ENCODE results near the gene CTNND2.

The CTNND2 gene

DNA sequence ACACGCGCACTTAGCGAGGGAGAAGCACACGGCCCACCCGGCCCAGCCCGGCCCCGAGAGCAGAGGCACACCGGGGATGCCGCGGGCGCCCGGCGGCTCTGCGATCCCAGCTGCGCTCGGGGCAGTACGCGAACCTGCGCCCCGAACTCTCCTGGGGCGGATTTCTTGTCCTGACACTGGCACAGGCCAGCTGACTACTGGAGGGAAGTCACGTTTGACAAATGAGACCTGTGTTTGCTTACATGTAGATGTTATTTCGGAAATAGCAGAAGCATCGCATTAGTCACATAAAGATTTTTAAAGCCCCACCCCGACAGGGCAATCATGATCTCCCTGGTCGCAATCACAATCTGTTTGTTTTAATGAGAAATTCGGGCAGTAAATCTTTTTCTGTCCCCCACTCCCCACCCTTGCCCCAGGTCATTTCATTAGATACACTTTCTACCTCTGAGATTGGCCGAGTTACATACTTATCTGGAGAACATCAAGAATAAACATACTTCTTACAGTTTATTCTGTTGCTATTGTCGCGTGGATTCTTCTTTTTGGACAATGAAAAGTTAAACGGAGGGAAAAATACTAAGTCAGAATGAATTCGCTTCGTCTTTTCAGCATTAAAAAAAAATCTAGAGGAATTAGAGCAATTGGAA, 518.9 kb downstream of the CTNND2 start:
- DNase-seq (ENCODE audit: low read depth in 2 of 2) = no peak

DNA sequence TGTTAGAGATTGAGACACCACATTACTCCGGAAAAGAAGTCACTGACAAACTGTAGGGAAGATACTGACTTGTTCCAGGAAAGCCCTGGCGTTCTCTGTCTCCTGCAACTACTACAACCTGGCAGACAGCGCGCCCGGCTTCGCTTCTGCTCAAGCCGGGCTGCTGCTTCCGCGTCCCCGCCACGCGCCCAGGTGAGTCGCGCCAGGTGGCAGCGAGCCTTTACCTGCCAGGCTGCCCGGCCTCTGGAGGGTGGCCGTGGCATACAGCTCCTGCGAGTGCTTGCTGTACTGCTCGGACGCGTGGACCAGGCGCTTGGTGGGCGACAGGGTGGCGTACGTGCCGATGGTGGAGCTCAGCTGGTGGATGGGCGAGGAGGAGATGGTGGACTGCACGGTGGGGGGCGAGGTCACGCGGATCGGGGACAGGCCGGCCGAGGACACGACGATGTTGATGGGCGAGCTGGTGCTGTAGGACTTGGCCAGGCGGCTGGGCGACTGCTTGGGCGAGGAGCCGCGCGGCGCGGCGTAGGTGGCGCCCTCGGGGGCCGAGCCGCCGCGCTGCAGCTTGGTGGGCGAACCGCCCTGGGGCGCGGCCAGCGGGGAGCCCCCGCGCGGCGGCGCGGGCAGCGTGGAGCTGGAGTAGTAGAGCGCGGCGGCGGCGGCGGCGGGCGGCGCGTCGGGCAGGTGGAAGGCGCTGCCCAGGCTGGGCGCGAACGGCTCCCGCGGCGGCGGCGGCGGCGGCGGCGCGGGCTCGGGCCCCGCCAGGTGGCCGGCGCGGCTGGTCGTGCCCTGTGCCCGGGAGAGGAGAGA, 519.6 kb downstream of the CTNND2 start:
- DNase-seq (ENCODE audit: low read depth in 2 of 2) = no peak

DNA sequence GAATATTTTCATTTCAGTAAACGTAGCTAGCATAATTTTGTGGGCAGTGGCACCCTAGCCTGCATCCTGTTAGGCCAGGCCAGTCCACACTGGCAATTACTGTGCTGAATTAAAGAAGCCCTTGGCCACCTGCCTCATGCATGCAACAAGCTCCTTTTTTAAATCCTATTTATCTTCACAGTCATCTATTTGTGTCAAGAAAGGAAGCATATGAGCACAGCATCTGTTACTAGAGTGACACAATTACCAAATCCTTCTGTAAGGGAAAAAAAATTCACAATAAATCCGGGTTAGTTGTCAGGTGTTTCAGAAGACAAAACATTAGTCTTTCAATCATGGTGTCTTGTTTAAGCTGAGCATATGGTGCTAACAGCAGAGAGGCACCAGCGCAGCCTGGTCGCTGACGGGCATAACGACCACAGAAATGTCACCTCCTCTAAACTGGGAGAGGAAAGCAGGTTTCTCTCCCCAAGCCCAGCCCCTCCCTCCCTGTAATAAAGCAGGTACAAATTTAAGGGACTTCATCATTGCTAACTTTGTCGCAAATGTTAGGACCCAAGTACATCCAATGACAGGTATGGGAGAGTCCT, 520.6 kb downstream of the CTNND2 start:
- no peak for DNase-seq (ENCODE audit: low read depth in 2 of 2)

DNA sequence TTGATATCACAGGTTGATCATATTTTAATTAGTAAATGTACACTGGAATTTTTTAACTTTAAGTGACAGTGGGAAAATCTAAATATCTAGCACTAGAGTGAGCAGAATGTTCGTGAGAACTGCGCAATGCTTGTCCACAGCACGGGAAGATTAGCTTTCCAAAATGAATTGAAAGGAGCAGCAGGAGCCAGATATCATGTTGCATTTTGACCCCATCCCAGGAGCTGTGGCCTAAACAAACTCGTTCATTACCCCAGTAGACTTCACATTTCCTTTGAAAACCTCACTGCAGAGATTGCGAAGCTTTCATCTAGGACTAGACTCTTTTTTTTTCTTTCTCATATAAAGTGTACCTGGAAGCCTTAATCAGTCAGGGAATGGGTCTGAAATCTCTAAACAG, 525.8 kb downstream of the CTNND2 start:
- DNase-seq (ENCODE audit: low read depth in 2 of 2) = no peak

DNA sequence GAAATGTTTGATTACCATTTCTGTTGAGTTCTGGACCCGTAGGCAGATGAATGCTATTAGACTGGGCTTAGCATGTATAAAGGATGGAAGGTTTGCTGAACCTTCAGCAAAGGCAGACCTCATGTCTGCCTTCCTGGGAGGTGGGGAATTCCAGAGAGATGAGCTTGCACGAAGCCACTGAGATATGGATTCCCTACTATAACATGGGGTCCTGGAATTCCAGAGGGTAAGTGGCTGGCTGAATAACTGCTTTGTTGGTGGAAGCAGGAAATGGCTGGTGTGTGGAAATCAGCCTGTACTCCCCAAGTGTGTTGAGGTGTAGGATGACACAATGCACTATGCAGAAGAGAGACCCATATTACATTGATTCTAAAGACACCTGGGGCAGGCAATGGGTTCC, 526.4 kb downstream of the CTNND2 start:
- DNase-seq (ENCODE audit: low read depth in 2 of 2) = no peak

DNA sequence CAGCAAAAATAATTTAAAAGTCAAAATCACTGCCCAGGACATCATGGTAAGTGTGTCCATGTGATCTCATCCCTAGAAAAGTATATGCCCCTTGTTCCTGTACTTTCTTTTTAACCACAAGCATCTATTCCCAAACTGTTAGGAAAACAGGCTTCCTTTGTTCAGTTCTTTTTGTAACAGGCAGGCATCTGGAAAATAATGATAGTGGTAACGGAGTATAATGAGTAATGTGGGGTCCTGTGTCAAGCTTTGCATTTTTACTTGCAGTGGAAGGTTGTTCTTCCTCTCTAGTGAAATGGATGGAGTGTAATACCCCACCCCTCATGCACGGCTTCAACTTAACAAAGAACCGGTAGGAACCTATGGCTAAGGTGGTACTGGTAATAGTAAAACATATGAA, 532.1 kb downstream of the CTNND2 start:
- no peak for DNase-seq (ENCODE audit: low read depth in 2 of 2)

DNA sequence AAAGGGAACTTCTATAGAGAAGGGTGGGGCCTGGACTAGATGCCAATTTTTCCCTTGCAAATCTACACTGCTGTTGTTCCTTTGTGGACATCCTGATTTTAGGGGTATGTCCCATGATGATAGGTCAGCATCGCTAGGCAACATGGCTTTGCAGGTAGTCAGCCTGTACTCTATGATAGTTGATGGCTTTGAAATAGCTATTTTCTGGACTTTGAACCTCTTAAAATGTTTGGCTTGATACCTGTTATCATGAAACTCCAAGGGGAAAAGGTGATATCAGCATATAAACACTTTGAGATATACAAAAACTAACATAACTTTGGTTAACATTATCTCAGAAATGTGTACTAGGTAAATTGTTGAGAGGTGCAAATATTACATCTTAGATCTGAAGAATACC, 533.2 kb downstream of the CTNND2 start:
- DNase-seq (ENCODE audit: low read depth in 2 of 2) = no peak

DNA sequence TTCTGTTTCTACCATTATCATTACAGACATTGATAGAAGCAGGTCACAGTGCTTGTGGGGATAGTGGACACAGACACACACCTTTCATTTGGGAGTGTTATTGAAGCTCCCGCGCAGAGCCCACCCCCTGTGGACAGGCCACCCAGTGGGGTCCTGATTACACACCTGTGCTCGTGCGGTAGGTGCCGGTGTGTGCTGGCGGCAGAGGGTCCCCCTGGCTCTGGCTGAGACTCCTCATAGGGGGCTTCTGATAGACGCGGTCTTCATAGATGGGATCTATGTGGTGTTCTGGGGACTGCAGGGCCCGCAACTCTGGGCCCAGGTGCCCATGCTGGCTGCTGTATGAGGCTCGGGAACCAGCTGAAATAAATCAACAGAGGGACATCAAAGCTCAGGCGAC, 539.7 kb downstream of the CTNND2 start:
- DNase-seq (ENCODE audit: low read depth in 2 of 2) = no peak

DNA sequence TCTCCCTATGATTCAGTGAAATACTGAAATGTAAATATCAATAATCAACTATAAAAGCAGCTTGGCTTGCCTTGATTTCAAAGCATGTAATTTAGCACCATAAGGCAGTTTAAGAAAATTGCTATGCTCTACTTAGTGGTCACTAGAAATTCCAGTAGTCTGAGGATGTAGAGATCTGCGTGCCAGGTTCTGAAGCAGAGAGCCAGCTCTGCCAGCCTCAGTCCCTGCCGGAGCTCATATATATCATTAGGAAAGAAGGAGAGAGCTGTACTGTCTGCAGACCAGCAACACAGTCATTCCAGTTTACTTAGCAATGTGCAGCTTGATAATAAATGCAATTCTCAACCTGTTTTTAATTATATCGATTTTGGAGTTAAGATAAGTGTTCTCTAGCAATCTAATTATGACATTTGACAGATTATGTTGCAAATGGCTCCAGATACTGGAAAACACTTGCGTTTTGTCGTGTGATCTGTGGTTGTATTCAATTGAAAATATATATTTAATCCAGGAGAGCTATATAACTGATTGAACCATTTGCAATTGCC, 540.5 kb downstream of the CTNND2 start:
- DNase-seq (ENCODE audit: low read depth in 2 of 2) = no peak

DNA sequence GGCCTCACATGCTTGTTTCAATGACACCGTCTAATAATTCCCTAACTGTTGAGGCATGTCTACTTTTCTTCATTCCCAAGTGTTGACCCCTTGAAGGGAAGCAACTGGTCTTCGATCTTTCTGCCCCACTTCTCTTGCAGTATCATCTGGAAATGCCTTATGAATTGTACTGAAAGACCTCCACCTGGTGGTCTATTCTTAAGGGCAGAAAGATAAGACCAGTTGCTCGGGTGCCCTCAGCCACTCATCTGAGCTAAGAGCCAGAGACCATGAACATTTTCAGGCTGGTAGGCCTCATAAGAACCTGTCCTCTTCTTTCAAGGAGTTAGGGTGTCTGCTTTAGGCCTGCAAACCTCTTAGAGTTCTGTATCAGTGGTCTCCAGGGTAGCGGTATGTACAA, 542.5 kb downstream of the CTNND2 start:
- DNase-seq (ENCODE audit: low read depth in 2 of 2) = no peak

DNA sequence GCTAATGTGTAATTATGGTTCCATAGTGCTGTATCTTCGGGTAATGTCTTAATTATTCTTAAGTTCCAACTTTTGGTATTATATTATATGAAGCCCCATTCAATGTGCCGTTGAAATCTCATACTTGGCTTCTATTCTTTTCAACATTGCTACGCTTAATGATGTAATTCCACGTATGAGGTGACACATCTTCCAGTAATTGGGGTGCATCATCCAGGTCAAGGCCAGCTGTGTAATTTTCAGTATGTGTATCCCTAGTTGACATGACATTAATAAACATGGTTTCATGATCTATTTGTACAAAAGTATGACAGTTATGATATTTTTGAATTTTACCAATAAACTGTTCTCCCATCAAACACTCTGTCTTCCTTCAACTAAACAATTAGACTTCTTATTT, 546.3 kb downstream of the CTNND2 start:
- DNase-seq (ENCODE audit: low read depth in 2 of 2) = no peak

DNA sequence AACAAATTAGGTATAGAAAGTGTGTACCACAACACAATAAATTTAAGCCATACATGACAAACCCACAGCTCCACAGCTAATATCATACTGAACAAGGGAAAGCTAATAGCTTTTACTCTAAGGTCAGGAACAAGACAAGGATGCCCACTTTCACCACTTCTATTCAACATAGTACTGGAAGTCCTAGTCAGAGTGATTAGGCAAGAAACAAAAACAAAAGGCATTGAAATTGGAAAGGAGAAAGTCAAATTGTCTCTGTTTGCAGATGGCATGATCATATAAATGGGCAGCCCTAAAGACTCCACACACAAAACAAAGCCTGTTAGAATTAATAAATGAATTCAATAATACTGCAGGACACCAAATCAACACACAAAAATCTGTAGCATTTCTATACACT, 548.8 kb downstream of the CTNND2 start:
- DNase-seq (ENCODE audit: low read depth in 2 of 2) = no peak

DNA sequence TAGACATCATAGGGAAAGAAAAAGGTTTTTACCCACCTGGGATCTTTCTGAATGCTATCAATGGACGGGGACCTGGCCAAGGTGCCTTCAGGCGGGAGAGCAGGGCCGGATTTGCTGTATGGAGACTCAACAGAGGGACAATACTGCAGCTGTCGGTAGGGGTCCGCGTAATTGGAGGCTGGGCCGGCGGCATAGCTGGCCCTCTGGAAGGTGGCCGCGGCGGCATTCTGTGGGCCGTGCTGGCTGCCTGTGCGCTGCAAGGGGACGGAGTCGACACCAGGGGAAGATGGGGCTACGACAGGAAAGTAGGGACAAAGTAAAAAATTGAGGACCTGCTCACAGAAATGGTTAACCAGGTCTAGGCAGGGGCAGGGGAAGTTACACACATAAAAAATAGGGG, 557.9 kb downstream of the CTNND2 start:
- no peak for DNase-seq (ENCODE audit: low read depth in 2 of 2)

DNA sequence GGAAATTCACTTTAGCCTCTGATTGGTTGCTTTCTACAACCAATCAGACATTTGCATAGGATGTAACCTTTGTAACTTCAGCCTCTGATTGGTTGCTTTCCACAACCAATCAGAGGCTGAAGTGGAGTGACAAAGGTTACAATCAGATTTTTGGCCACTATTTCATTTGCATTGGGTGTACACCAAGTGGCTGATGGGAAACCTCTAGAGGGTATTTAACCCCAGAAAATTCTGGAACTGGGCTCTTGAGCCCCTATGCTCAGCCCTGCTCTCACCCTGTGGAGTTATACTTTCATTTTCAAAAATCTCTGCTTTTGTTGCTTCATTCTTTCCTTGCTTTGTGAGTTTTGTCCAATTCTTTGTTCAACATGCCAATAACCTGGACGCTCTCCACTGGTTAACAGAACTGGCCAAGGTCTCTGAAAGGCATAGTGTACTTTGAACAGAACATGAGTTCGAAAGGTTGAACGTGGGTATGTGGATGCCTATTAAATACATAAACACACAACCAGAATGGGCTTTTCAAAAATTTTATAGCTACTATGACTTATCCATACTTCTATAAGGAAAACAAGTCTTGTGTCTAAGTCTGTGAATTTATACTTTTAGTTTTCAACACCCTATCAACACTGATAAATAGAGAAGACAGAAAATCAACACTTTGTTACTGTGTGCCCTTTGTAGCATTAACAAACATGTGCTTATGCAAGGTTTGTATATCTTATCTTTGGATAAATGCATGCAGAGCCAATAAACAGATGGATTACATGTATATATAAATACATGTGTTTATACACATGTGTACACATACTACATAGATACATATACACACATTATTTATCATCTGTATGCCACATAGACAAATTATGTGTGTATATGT, 568.1 kb downstream of the CTNND2 start:
- no peak for DNase-seq (ENCODE audit: low read depth in 2 of 2)

DNA sequence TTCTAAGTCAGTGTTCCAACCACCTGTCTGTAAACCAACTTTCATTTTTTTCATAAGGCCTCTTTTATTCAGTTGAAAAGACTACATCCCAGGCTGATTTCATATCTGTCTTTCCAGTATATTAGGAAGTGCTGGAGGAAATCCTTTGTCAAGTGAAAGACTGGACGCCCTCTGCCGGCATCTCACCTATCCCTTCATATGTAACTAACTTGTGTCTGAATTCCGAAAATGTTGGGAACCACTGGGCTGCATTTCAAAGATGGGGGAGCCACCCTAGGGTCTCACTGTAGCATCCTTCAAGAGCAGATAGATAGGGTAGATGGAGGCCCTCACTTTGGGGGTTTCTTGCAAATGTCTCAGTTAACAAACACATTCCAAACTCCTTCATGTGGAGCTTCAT, 569.8 kb downstream of the CTNND2 start:
- DNase-seq (ENCODE audit: low read depth in 2 of 2) = no peak

DNA sequence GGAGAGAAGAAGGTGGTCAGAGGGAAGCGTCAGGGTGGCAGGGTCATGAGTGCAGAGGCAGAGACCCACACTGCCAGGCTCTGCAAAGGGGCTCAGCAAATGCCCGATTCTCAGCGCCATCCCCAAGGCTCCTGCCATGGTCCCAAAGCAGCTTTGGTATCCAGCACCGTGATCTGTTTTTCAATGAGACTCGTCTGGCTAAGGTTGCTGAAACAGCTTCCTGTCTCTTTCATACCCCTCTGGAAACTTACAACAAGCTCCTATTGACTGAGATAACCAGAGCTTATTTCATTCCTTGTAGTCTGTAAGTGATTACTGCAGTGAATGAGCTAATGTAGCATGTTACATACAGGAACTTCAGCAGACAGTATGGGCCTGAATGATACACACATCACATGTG, 574.6 kb downstream of the CTNND2 start:
- no peak for DNase-seq (ENCODE audit: low read depth in 2 of 2)

DNA sequence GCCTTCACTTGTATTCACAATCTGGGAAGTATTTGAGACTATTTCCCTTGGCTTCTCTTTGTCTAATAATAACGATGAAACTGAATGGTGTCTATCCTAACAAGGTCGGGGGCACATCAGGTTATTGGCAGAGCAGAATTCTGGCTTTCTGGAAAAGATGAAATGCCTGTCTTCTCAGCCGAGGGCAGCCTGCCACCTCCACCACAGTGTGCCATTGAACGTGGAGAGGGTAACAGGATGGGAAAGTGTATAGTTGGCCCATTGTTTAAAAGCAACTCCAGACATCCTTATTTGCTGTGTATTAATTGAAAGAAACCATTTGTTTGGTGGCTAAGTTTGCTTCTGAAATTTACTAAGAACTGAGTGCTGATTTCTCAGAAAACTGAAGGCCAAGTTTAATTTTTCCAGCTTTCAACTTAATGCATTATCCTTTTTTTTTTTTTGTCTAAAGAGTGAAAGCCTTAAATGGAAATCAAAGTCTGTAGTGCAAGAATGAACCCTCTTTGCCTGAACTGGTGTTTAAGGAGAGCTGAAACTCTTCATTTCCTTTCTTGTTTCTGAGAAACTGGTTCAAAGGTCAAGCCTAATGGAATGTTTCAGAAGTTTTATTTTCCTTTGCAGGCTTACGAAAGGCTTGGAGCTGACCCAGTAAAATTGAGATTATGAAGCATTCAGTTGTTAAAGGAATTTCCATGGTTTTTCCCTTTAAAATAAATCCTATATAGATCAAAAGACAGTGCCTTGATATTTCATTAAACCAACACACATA, 579.5 kb downstream of the CTNND2 start:
- DNase-seq (ENCODE audit: low read depth in 2 of 2) = no peak

DNA sequence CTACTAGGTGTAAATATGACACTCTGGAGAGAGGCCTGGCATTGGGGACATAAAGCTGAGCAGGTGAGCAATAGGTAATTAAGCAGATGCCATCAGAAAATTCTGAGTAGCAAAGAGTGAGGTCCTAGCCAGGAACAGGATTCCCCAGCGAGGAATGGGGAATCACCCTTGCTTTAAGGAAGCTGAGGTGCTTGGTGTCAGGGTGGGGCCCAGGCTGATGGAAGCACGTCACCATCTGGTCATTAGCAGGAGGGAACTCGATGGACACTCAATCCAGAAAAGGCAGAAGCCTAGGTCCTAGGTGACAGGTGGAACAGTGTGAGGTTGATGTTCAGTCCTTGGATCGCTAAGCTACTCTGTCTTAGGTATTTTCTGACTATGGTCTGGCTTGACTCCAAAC, 580.5 kb downstream of the CTNND2 start:
- DNase-seq (ENCODE audit: low read depth in 2 of 2) = no peak

DNA sequence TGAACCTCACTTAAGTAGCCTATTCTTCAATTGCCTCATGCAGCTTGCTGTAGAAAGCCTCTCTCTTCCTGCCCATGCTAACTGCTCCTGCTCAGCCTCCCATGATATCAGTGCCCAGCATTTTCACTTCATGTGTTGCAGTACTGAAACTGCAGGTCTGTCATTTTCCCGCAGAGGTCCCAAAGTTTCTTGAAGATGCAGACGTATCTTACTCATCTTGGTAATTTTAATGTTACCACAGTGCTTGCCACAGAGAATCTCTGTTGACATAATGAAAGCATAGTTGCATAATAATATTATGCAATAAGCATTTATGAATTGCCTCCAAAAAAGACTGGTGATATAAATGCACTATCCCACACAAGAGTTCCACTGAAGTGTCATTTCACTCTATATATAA, 582.1 kb downstream of the CTNND2 start:
- DNase-seq (ENCODE audit: low read depth in 2 of 2) = no peak

DNA sequence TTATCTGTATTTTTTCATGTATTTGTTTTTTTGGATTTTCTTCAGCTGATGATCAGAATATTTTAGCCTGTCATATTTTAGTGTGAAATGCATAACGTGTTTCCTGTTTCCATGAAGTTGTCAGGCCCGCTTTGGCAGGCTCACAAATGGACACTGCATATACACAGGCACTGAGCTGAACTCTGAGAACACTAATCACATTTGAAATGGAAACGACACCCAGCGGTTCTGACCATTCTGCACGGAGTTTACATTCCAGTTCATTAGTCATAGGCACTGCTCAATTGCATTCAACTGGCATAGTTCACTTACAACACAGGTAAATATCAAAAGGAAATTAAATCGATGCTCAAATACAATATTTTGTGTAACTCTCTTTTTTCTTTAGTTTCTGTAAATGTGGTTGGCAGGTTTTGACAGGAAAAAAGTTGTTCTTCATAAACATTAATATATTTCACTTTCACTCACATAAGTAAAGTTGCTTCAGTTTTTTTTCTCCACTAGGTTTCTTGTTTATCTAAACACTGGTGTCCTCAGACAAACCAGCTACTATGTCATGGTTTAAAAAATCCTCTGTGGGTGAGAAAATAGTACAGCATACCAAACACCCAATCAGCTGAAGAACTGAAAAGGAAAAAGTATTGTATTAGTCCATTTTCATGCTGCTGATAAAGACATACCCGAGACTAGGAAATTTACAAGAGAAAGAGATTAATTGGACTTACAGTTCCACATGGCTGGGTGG, 584.2 kb downstream of the CTNND2 start:
- no peak for DNase-seq (ENCODE audit: low read depth in 2 of 2)

All from stimulated activated CD8-positive, alpha-beta memory T cell treated with anti-CD3 and anti-CD28 coated beads, Interleukin-15, amount 100 ng/mL, for 4 hours (primary cell).